Duodenal mucosa (tissue), 2 donors: ENCODE data around the gene GRSF1.

ENCODE experiments used
- H3K27ac ChIP-seq: one replicate; pipeline ENCODE4 v1.7.0; 2013; ENCODE audit warnings: low read depth, low read length
- H3K27me3 ChIP-seq, 2 donors: one replicate each; pipeline ENCODE4 v1.7.0; 2013; ENCODE audit warnings: low read length in 2 of 2, control low read depth in 1 of 2; ENCODE audit not compliant: insufficient read depth in 2 of 2, control insufficient read depth in 1 of 2
- H3K36me3 ChIP-seq, 2 donors: one replicate each; pipeline ENCODE4 v1.7.0; 2013; ENCODE audit warnings: low read length in 2 of 2, control low read depth in 1 of 2; ENCODE audit not compliant: insufficient read depth in 2 of 2, control insufficient read depth in 1 of 2
- H3K4me1 ChIP-seq, 2 donors: one replicate each; pipeline ENCODE4 v1.7.0; 2013; ENCODE audit warnings: low read length in 2 of 2, control low read depth in 1 of 2; ENCODE audit not compliant: insufficient read depth in 2 of 2, control insufficient read depth in 1 of 2
- H3K4me3 ChIP-seq, 2 donors: one replicate each; pipeline ENCODE4 v1.7.0; 2013; ENCODE audit warnings: low read length in 2 of 2, low read depth in 1 of 2
- H3K9ac ChIP-seq, 2 donors: one replicate each; pipeline ENCODE4 v1.7.0; 2013; ENCODE audit warnings: low read length in 2 of 2, low read depth in 1 of 2
- H3K9me3 ChIP-seq, 2 donors: one replicate each; pipeline ENCODE4 v1.7.0; 2013; ENCODE audit warnings: low read length in 2 of 2, control low read depth in 1 of 2; ENCODE audit not compliant: control insufficient read depth in 1 of 2

Gene GRSF1

DNA sequence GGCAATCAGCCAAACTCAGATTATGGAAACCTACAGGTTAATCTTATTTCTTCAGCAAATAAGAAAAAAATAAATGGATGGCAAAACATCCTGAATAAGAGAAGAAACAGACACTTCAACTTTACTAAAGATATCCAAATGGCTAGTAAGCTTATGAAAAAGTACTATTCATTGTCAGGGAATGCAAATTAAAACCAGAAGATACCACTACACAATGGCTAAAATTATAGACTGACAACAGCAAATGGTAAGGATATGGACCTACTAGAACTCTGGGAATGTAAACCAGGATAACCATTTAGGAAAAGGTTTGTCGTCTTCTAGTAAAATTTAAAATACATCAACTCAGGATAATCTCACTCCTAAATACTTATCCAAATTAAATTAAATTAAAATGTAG lies 24.3 kb downstream of the GRSF1 start:
- H3K4me1 ChIP-seq = no peaks in the 10 kb centered on the region
- H3K27ac ChIP-seq = no peak overlapping the region
- no peak overlapping the region for H3K9ac ChIP-seq
- no peak overlapping the region for H3K4me3 ChIP-seq
- H3K36me3 ChIP-seq = peaks cover 16 to 21% of the 10 kb centered on the region in 2 donors
- H3K27me3 ChIP-seq = no peaks in the 10 kb centered on the region
- no peaks in the 10 kb centered on the region for H3K9me3 ChIP-seq

DNA sequence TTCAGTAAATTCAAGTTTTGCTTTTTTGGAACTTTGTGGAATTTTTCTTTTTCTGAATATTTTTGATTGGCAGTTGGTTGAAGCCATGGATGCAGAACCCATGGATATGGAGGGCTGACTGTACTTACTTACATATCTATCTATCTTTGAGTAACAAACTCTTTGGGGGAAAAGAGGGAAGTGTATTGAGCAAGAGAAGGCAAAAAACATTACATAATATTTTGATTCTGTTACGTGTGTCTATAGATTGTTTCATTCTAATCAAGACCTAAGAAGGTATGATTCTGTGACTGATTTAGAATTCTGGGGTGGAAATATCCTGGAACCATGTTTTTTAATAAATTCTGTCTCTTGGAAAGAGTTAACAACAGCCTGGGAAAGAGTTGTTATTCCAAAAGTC lies 31.5 kb downstream of the GRSF1 start:
- Histone ChIP-seq H3K9ac (no peak overlapping the region), H3K9me3 (no peaks in the 10 kb centered on the region), H3K27ac (no peak overlapping the region), H3K27me3 (no peaks in the 10 kb centered on the region), H3K4me1 (peaks cover 0 to 4% of the 10 kb centered on the region in 2 donors), H3K4me3 (no peak overlapping the region), H3K36me3 (no peaks in the 10 kb centered on the region)

DNA sequence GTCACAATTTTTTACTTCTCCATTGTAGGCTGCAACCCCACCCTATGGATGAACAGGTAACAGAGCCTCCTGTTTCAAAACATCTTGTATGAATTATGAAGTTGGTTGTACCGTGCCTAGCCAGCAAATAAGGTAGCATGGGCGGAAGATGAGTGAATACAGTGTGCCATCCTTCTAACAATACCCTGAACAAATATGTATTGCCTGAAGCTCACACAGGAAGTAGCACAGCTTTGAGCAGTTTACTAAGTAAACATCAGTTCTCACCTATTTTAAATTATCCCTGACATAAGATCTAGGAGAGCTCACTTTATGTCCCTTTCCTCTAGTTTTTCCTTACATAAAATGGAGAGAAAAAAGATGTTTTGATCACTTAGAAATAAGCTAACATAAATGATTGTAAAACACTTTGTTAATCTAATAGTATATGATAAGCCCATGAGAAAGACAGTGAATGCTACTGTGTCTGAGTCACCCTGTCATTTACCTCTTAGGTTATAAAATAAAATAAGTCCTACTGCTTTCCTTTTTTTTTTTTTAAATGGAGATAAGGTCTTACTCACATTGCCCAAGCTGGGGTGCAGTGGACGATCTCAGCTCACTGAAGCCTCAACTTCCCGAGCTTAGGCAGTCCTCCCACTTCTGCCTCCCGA lies 36.6 kb downstream of the GRSF1 start:
- Histone ChIP-seq H3K4me3 (no peak overlapping the region), H3K4me1 (peaks cover 0 to 9% of the 10 kb centered on the region in 2 donors), H3K27ac (no peak overlapping the region), H3K9ac (no peak overlapping the region), H3K36me3 (peaks cover 0 to 3% of the 10 kb centered on the region in 2 donors), H3K9me3 (no peaks in the 10 kb centered on the region), H3K27me3 (no peaks in the 10 kb centered on the region)

DNA sequence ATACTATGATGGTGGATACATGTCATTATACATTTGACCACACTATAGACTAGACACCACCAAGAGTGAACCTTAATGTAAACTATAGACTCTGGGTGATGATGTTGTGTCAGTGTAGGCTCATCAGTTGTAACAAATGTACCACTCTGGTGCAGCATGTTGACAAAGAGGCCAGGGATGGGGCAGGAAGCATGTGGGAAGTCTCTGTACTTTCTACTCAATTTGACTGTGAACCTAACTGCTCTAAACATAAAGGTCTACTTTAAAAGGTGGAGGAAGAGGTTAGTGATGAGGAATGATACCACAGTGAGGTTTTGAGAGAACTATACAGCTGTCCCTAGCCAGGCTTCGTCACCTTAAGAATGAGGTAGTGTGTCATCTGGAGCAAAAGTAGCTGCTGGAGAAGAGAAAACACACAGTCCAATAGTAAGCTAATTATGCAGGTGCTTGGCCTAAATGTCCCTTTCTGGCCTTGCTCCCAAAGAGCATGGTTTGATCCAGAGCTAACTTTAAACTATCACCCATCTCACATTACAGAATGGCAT lies 38.4 kb downstream of the GRSF1 start:
- Histone ChIP-seq H3K27me3 (no peaks in the 10 kb centered on the region), H3K4me1 (peaks cover 0 to 9% of the 10 kb centered on the region in 2 donors), H3K9me3 (no peaks in the 10 kb centered on the region), H3K36me3 (peaks cover 0 to 5% of the 10 kb centered on the region in 2 donors), H3K4me3 (no peak overlapping the region), H3K27ac (no peak overlapping the region), H3K9ac (no peak overlapping the region)

DNA sequence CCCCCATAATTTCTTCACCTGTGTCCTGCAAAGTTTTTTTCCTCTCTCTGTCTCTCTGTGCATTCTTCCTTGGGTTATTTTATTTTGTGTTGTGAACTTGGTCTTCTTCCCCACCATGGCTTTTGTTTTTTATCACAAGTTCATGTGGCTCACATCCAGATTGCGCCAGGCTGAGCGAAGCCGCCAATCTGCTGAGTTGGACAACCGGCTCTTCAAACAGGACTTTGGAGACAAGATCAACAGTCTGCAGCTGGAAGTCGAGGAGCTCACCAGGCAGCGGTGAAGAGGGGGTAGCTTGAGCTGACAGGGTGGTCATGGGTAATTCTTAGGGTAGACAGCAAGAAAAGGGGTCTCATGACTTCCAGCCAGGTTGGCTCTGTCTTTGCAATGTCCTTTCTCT lies 46.1 kb downstream of the GRSF1 start:
- Histone ChIP-seq H3K9ac (no peak overlapping the region), H3K9me3 (no peaks in the 10 kb centered on the region), H3K27me3 (no peaks in the 10 kb centered on the region), H3K4me1 (no peaks in the 10 kb centered on the region), H3K4me3 (no peak overlapping the region), H3K27ac (no peak overlapping the region), H3K36me3 (peaks cover 12 to 53% of the 10 kb centered on the region in 2 donors)

DNA sequence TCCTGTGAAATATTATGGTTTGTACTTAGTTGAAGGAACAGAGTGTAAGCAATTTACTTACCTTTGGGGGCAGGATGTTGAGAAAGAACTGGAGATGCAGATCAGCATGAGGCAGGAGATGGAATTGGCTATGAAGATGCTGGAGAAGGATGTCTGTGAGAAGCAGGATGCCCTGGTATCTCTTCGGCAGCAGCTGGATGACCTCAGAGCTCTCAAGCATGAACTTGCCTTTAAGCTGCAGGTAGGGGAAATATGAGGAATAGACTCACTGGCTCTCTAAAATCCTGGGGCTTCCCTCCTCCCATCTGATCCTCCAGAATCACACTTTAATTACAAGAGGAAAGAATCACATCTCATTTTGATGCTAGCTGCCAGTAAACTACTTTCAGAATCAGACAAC lies 51.0 kb downstream of the GRSF1 start:
- H3K27ac ChIP-seq = no peak overlapping the region
- no peaks in the 10 kb centered on the region for H3K27me3 ChIP-seq
- no peak overlapping the region for H3K9ac ChIP-seq
- no peaks in the 10 kb centered on the region for H3K9me3 ChIP-seq
- no peaks in the 10 kb centered on the region for H3K4me1 ChIP-seq
- H3K36me3 ChIP-seq = peaks cover 13 to 35% of the 10 kb centered on the region in 2 donors
- no peak overlapping the region for H3K4me3 ChIP-seq

DNA sequence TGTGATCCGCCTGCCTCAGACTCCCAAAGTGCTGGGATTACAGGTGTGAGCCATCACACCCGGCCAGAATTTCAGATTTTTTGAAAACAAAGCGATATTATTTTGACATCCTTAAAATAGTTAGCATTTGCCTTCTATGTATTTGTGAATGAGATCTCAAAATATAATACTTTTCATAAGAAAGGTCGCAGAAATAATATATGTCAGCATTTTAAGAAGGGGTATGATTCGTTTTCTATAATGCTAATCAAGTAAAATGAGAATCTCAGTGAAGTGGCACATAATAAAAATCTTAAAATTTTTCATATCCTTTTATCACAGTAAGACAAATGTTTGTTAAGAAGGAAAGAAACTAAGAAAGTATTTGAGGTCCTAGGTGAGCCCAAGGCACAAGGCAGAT lies 52.2 kb downstream of the GRSF1 start:
- Histone ChIP-seq H3K27ac (no peak overlapping the region), H3K4me1 (no peaks in the 10 kb centered on the region), H3K9me3 (no peaks in the 10 kb centered on the region), H3K27me3 (no peaks in the 10 kb centered on the region), H3K36me3 (peaks cover 19 to 26% of the 10 kb centered on the region in 2 donors), H3K4me3 (no peak overlapping the region), H3K9ac (no peak overlapping the region)

DNA sequence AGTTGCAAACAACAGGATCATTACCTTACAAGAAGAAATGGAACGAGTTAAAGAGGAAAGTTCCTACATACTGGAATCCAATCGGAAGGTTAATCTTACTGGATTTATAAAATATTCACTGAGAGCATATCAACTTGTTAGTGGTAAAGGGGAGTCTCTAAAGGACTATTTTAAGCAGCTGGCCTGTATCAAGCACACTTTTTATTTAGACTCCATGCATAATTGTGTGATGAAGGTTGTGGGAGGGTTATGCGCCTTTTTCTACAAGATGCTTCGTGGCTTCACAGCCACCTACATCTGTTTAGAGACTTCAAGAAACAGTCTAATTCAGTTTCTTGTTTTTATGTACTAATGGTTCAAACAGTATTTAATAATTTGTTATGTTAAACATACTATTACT lies 56.6 kb downstream of the GRSF1 start:
- Histone ChIP-seq H3K9ac (no peak overlapping the region), H3K4me3 (no peak overlapping the region), H3K4me1 (no peaks in the 10 kb centered on the region), H3K36me3 (peaks cover 11 to 18% of the 10 kb centered on the region in 2 donors), H3K27me3 (no peaks in the 10 kb centered on the region), H3K27ac (no peak overlapping the region), H3K9me3 (no peaks in the 10 kb centered on the region)

DNA sequence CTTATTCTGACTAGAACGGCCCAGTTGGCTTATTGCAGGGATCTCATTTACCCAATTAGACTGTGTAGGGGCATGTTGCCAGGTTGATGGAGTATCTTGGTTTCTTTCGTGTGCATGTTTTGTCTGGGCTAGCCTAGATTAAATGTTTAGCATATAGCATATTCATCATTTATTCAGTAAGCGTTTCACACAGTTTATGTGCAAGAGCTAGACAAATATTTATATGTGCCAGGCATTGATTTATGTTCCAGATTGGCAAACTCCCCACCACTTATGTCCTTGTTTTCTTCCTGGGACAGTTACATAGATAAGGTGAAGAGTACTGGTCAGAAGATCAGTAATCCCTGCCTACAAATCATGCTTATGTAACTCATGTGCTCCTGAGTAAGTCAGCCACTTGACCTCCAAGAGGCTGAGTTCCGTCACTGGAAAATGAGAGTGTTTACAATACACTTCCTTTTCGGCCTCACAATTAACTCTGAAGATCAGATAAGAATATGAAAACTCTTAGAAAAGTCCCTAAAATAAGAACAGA lies 60.7 kb downstream of the GRSF1 start:
- Histone ChIP-seq H3K27ac (peak overlapping the region; percentile 26), H3K36me3 (peaks cover 7 to 17% of the 10 kb centered on the region in 2 donors), H3K4me3 (no peak overlapping the region), H3K4me1 (no peaks in the 10 kb centered on the region), H3K9ac (no peak overlapping the region), H3K27me3 (no peaks in the 10 kb centered on the region), H3K9me3 (no peaks in the 10 kb centered on the region)

DNA sequence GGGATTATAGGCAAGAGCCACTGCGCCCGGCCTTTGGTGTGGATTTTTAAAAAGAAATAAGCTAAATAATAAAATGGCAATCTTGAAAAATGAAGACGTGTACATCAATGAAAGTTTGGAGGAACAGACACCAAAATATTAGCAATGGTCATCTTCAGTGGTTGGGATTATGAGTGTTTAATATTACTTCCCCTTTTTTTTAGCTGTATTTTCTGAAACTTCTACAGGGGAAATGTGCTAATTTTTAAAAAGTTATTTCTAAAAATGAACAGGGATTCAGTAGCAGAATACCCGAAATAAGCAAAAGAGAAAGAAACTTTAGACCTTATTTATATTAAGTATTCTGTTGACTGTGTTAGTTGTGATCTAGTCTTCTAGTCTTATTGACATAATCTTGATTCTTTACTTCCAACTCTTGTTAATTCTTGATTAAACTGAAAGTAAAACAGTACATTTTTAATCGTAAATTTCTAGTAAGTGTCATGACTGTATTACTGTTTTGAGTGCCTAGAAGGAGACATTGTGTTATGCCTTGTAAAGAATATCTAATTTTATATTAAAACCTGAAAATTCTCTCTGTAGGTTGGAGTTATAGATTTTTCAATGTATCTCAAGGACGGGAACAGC lies 66.6 kb downstream of the GRSF1 start:
- H3K9ac ChIP-seq = no peak overlapping the region
- H3K4me1 ChIP-seq = no peaks in the 10 kb centered on the region
- H3K9me3 ChIP-seq = no peaks in the 10 kb centered on the region
- H3K27me3 ChIP-seq = no peaks in the 10 kb centered on the region
- H3K4me3 ChIP-seq = no peak overlapping the region
- H3K27ac ChIP-seq = no peak overlapping the region
- peaks cover 0 to 28% of the 10 kb centered on the region in 2 donors for H3K36me3 ChIP-seq
